Activated T-helper 17 cell treated with anti-CD3 and anti-CD28 coated beads, Interleukin-2, amount 50 U/mL, for 72 hours (primary cell): Measurements from ENCODE around the gene AUP1. TPM values are rescaled to one million over a fixed set of nuclear protein-coding genes. Genes with fewer than 3 reads are reported as not detected.
"Not testable (repeated sequence)": the region's sequence is repeated elsewhere in the genome, so short reads cannot be mapped to it uniquely, and the experiment has no call there.

Experiments
- ATAC-seq: fragments of 150-1000 bp; cut with Tn5 transposase; replicated peaks from 2 replicates; pipeline ENCODE4 v1.10.0; 2021; ENCODE audit warnings: mild to moderate bottlenecking, moderate library complexity
- H3K27ac Mint-ChIP-seq: one replicate; pipeline ENCODE4 v1.8.0; 2022; ENCODE audit warnings: mixed read lengths
- H3K27me3 Mint-ChIP-seq: one replicate; pipeline ENCODE4 v1.8.0; 2022; ENCODE audit warnings: mixed read lengths
- H3K36me3 Mint-ChIP-seq: one replicate; pipeline ENCODE4 v1.8.0; 2022; ENCODE audit warnings: low read depth, mild to moderate bottlenecking, mixed read lengths
- H3K4me1 Mint-ChIP-seq: one replicate; pipeline ENCODE4 v1.8.0; 2022; ENCODE audit warnings: mixed read lengths
- H3K4me3 Mint-ChIP-seq: one replicate; pipeline ENCODE4 v1.8.0; 2022; ENCODE audit warnings: mild to moderate bottlenecking, mixed read lengths
- H3K9me3 Mint-ChIP-seq: one replicate; pipeline ENCODE4 v1.8.0; 2022; ENCODE audit warnings: mixed read lengths
- total RNA-seq, 2 donors: library from RNA; stranded (reverse); gene quantifications; one replicate each; pipeline ENCODE4 v1.2.3, GENCODE V29; 2022

Gene AUP1
- total RNA-seq, 2 donors from 2014 or later, result 72.2 to 116 TPM

- ATAC-seq, result no peak
- Mint-ChIP-seq H3K27me3 (peaks cover 4% of the 10 kb centered on the region), H3K9me3 (no peaks in the 10 kb centered on the region), H3K27ac (no peak overlapping the region), H3K36me3 (peaks cover 46% of the 10 kb centered on the region), H3K4me1 (peaks cover 5% of the 10 kb centered on the region), H3K4me3 (no peak overlapping the region)
These were observed 36.0 kb downstream of the AUP1 start for GRCh38 chr2:74493546-74493945.

- ATAC-seq, result no peak
- Mint-ChIP-seq H3K27ac (no peak overlapping the region), H3K9me3 (no peaks in the 10 kb centered on the region), H3K27me3 (no peaks in the 10 kb centered on the region), H3K36me3 (peaks cover 55% of the 10 kb centered on the region), H3K4me3 (no peak overlapping the region), H3K4me1 (no peaks in the 10 kb centered on the region)
These were observed 37.6 kb downstream of the AUP1 start for GRCh38 chr2:74491648-74492544.

- Mint-ChIP-seq H3K27me3 (no peaks in the 10 kb centered on the region), H3K27ac (no peak overlapping the region), H3K36me3 (peaks cover 75% of the 10 kb centered on the region), H3K4me3 (no peak overlapping the region), H3K4me1 (no peaks in the 10 kb centered on the region), H3K9me3 (no peaks in the 10 kb centered on the region)
- no peak for ATAC-seq
These were observed 39.6 kb downstream of the AUP1 start for GRCh38 chr2:74489906-74490305.

- Mint-ChIP-seq H3K27me3 (no peaks in the 10 kb centered on the region), H3K9me3 (no peaks in the 10 kb centered on the region), H3K4me1 (no peaks in the 10 kb centered on the region), H3K27ac (no peak overlapping the region), H3K4me3 (no peak overlapping the region), H3K36me3 (peaks cover 67% of the 10 kb centered on the region)
- no peak for ATAC-seq
These were observed 40.6 kb downstream of the AUP1 start for GRCh38 chr2:74488643-74489481.

- Mint-ChIP-seq H3K27me3 (no peaks in the 10 kb centered on the region), H3K4me1 (peaks cover 5% of the 10 kb centered on the region), H3K9me3 (no peaks in the 10 kb centered on the region), H3K27ac (no peak overlapping the region), H3K36me3 (peaks cover 54% of the 10 kb centered on the region), H3K4me3 (no peak overlapping the region)
- no peak for ATAC-seq
These were observed 43.4 kb downstream of the AUP1 start for GRCh38 chr2:74486141-74486540.

GRCh38 chr2:74483675-74484164, 45.8 kb downstream of the AUP1 start:
- not testable (repeated sequence) for H3K9me3 Mint-ChIP-seq, H3K4me1 Mint-ChIP-seq, H3K27me3 Mint-ChIP-seq, ATAC-seq
- Mint-ChIP-seq H3K27ac (peak overlapping the region; percentile 92), H3K36me3 (peaks cover 67% of the 10 kb centered on the region), H3K4me3 (peak overlapping the region; percentile 91)

GRCh38 chr2:74482801-74483674, 46.5 kb downstream of the AUP1 start, which contains the start of the genes CCDC142 and TTC31:
Gene CCDC142 (minus strand): TSS chr2:74482998. CDS start chr2:74482837, 161 bp downstream.
Gene TTC31 (plus strand): TSS chr2:74483081. CDS start chr2:74483096, 15 bp downstream.
- H3K4me1 Mint-ChIP-seq, result peaks cover 5% of the 10 kb centered on the region
- peak within 1 kb of the TSS; percentile 91 for H3K4me3 Mint-ChIP-seq
- no peaks in the 10 kb centered on the region for H3K9me3 Mint-ChIP-seq

GRCh38 chr2:74481961-74482800, 47.3 kb downstream of the AUP1 start:
- Mint-ChIP-seq H3K4me1 (peaks cover 10% of the 10 kb centered on the region), H3K27me3 (no peaks in the 10 kb centered on the region), H3K4me3 (peak overlapping the region; percentile 91), H3K27ac (peak overlapping the region; percentile 92), H3K9me3 (no peaks in the 10 kb centered on the region), H3K36me3 (peaks cover 68% of the 10 kb centered on the region)
- peak; percentile 53 for ATAC-seq

More at GRCh38 chr2:74482801-74483674, 46.5 kb downstream of the AUP1 start, which contains the start of the genes CCDC142 and TTC31:
- H3K36me3 Mint-ChIP-seq, result peaks cover 64% of the 10 kb centered on the region
- ATAC-seq, result peak; percentile 94
- peak within 1 kb of the TSS; percentile 92 for H3K27ac Mint-ChIP-seq
- no peaks in the 10 kb centered on the region for H3K27me3 Mint-ChIP-seq

GRCh38 chr2:74481431-74481830, 48.1 kb downstream of the AUP1 start:
- H3K4me1 Mint-ChIP-seq, result peaks cover 10% of the 10 kb centered on the region
- no peak for ATAC-seq
- H3K9me3 Mint-ChIP-seq, result no peaks in the 10 kb centered on the region
- peak overlapping the region; percentile 91 for H3K4me3 Mint-ChIP-seq
- H3K27me3 Mint-ChIP-seq, result no peaks in the 10 kb centered on the region
- H3K36me3 Mint-ChIP-seq, result peaks cover 63% of the 10 kb centered on the region
- no peak overlapping the region for H3K27ac Mint-ChIP-seq

Other genes starting within 250 kb of the AUP1 start
- 1 to 10 TPM; 2.2 to 4.4 TPM for gene SLC4A5, start 186.3 kb downstream of the AUP1 start, total RNA-seq
- 100 to 1,000 TPM in 1 of 2 donors, 10 to 100 TPM in 1; 84.0 to 108 TPM for gene DCTN1, start 149.4 kb downstream of the AUP1 start, total RNA-seq
- gene C2orf81, start 108.1 kb downstream of the AUP1 start, total RNA-seq, result 1 to 10 TPM; 2.3 to 9.7 TPM
- gene WDR54, start 108.0 kb downstream of the AUP1 start, total RNA-seq, result 100 to 1,000 TPM in 1 of 2 donors, 10 to 100 TPM in 1; 85.8 to 194 TPM
- gene RTKN, start 87.8 kb downstream of the AUP1 start, total RNA-seq, result 1 to 10 TPM; 1.2 to 3.1 TPM
- gene INO80B, start 74.6 kb downstream of the AUP1 start, total RNA-seq, result 10 to 100 TPM; 27.8 to 37.9 TPM
- gene WBP1, start 71.3 kb downstream of the AUP1 start, total RNA-seq, result 10 to 100 TPM; 34.1 to 48.5 TPM
- 10 to 100 TPM; 68.3 to 70.9 TPM for gene MOGS, start 64.3 kb downstream of the AUP1 start, total RNA-seq
- gene MRPL53, start 57.0 kb downstream of the AUP1 start, total RNA-seq, result 10 to 100 TPM; 83.8 to 91.2 TPM
- gene CCDC142, start 46.7 kb downstream of the AUP1 start, total RNA-seq, result 10 to 100 TPM; 25.4 to 26.3 TPM
- gene TTC31, start 46.6 kb downstream of the AUP1 start, total RNA-seq, result 10 to 100 TPM; 27.2 to 32.4 TPM
- 1 to 10 TPM in 1 of 2 donors, under 1 TPM in 1; 0.39 to 1.3 TPM for gene LBX2, start 30.1 kb downstream of the AUP1 start, total RNA-seq
- gene PCGF1, start 22.0 kb downstream of the AUP1 start, total RNA-seq, result 10 to 100 TPM; 22.0 to 32.8 TPM
- 1 to 10 TPM in 1 of 2 donors, under 1 TPM in 1; 0.39 to 1.4 TPM for gene TLX2, start 15.3 kb downstream of the AUP1 start, total RNA-seq
- under 1 TPM; 0.74 to 0.76 TPM for gene DQX1, start 3.5 kb downstream of the AUP1 start, total RNA-seq
- gene HTRA2, start 227 bp upstream of the AUP1 start, total RNA-seq, result 10 to 100 TPM; 75.6 to 81.2 TPM
- gene LOXL3, start 24.2 kb upstream of the AUP1 start, total RNA-seq, result 1 to 10 TPM; 2.0 to 4.4 TPM
- 10 to 100 TPM; 23.7 to 32.4 TPM for gene DOK1, start 25.0 kb upstream of the AUP1 start, total RNA-seq
- not detected for gene M1AP, start 118.6 kb upstream of the AUP1 start, total RNA-seq
- 1 to 10 TPM; 6.5 to 7.3 TPM for gene SEMA4F, start 124.5 kb upstream of the AUP1 start, total RNA-seq